ENCODE results near the gene CEP55.

The CEP55 gene

GRCh38 chr10:93469454-93469853, 27.0 kb upstream of the CEP55 start:
- DNase-seq, result no peak

GRCh38 chr10:93471110-93471651, 25.2 kb upstream of the CEP55 start:
- peak; percentile 66 to 68 for DNase-seq

- DNase-seq, result no peak
Observed at GRCh38 chr10:93473161-93473560, 23.3 kb upstream of the CEP55 start.

- no peak for DNase-seq
Observed at GRCh38 chr10:93473804-93474472, 22.5 kb upstream of the CEP55 start.

GRCh38 chr10:93475227-93475626, 21.2 kb upstream of the CEP55 start:
- DNase-seq, result no peak

GRCh38 chr10:93475871-93476270, 20.5 kb upstream of the CEP55 start:
- DNase-seq, result peak; percentile 46 to 62

- DNase-seq, result no peak
Observed at GRCh38 chr10:93476756-93477155, 19.7 kb upstream of the CEP55 start.

- no peak for DNase-seq
Observed at GRCh38 chr10:93478873-93479272, 17.5 kb upstream of the CEP55 start.

- peak in 1 of 2 donors; percentile 22 for DNase-seq
Observed at GRCh38 chr10:93481637-93482144, 14.7 kb upstream of the CEP55 start.

GRCh38 chr10:93482145-93482834, 14.1 kb upstream of the CEP55 start, which contains the start of gene MYOF:
TSS of gene MYOF (minus strand) at chr10:93482334. CDS start at chr10:93482194, 140 bp downstream.
- DNase-seq, result peak; percentile 85 to 89

- DNase-seq, result no peak
Observed at GRCh38 chr10:93485690-93486089, 10.7 kb upstream of the CEP55 start.

GRCh38 chr10:93488956-93489528, 7.4 kb upstream of the CEP55 start:
- no peak for DNase-seq

GRCh38 chr10:93491602-93492121, 4.8 kb upstream of the CEP55 start:
- DNase-seq, result no peak

- no peak for DNase-seq
Observed at GRCh38 chr10:93493162-93493561, 3.2 kb upstream of the CEP55 start.

GRCh38 chr10:93494494-93494893, 1.9 kb upstream of the CEP55 start:
- no peak for DNase-seq

- DNase-seq, result no peak
Observed at GRCh38 chr10:93495654-93496321, 624 bp upstream of the CEP55 start.

GRCh38 chr10:93498166-93498565, 1.8 kb downstream of the CEP55 start:
- DNase-seq, result no peak

GRCh38 chr10:93501650-93502049, 5.2 kb downstream of the CEP55 start:
- no peak for DNase-seq

GRCh38 chr10:93503075-93503474, 6.7 kb downstream of the CEP55 start:
- DNase-seq, result no peak

- no peak for DNase-seq
Observed at GRCh38 chr10:93505075-93505474, 8.7 kb downstream of the CEP55 start.

- no peak for DNase-seq
Observed at GRCh38 chr10:93509816-93510215, 13.4 kb downstream of the CEP55 start.

- no peak for DNase-seq
Observed at GRCh38 chr10:93512565-93512964, 16.2 kb downstream of the CEP55 start.

- DNase-seq, result no peak
Observed at GRCh38 chr10:93513091-93513490, 16.7 kb downstream of the CEP55 start.

Measured in inflammatory macrophage (primary cell).